HEK293 (cell line): ENCODE data around the gene SOHLH2.

Source experiments
- CTCF ChIA-PET: fragments of 350-600 bp; formaldehyde crosslinking; extraction: SDS; loops from one replicate; lab custom pipeline; 2021; ENCODE audit warnings: antibody characterized with exemption; lab: Yijun Ruan, JAX
- POLR2A ChIA-PET: fragments of 300-600 bp; formaldehyde crosslinking; extraction: SDS; loops from one replicate; lab custom pipeline; 2020; ENCODE audit warnings: antibody characterized with exemption, inconsistent platforms; lab: Yijun Ruan, JAX
- H3K27ac ChIP-seq: fragments of 200-500 bp; sonication (Bioruptor generic); 2 replicates; pipeline ENCODE4 v1.5.1; 2014; ENCODE audit warnings: low read depth, low read length, control low read depth, inconsistent platforms; ENCODE audit errors: extremely low read depth
- H3K36me3 ChIP-seq, 2 experiments: fragments of 200-500 bp in 1 of 2; sonication (Bioruptor generic) in 1 of 2; 1 replicate in 1 of 2; 2 replicates in 1 of 2; pipeline ENCODE4 v1.5.1; 2014 to 2017; ENCODE audit warnings: inconsistent platforms in 2 of 2, low read length in 2 of 2; ENCODE audit not compliant: control insufficient read depth in 2 of 2, insufficient read depth in 1 of 2
- H3K4me1 ChIP-seq: fragments of 200-500 bp; sonication (Bioruptor generic); 2 replicates; pipeline ENCODE4 v1.5.1; 2014; ENCODE audit warnings: mild to moderate bottlenecking, low read length, inconsistent platforms; ENCODE audit not compliant: control insufficient read depth, insufficient read depth
- H3K4me3 ChIP-seq: 2 replicates; pipeline ENCODE4 v1.5.1; 2011; ENCODE audit warnings: low read depth, mild to moderate bottlenecking, control low read depth, low read length, moderate library complexity
- H3K9me3 ChIP-seq: fragments of 200-500 bp; sonication (Bioruptor generic); 2 replicates; pipeline ENCODE4 v1.5.1; 2014; ENCODE audit warnings: low read depth, low read length, inconsistent platforms; ENCODE audit not compliant: control insufficient read depth, insufficient read depth
- GLIS1 ChIP-seq: fragments of 450-650 bp; formaldehyde crosslinking; IDR thresholded peaks from 2 replicates; pipeline ENCODE4 v1.5.1; 2016; ENCODE audit warnings: missing biosample characterization, missing genetic modification characterization
- GLIS2 ChIP-seq: fragments of 450-650 bp; formaldehyde crosslinking; IDR thresholded peaks from 2 replicates; pipeline ENCODE4 v1.5.1; 2016; ENCODE audit warnings: missing biosample characterization, missing genetic modification characterization
- YY2 ChIP-seq: fragments of 450-650 bp; formaldehyde crosslinking; IDR thresholded peaks from 2 replicates; pipeline ENCODE4 v1.5.1; 2016; ENCODE audit warnings: missing biosample characterization, missing genetic modification characterization
- ZNF544 ChIP-seq: fragments of 450-650 bp; formaldehyde crosslinking; IDR thresholded peaks from 2 replicates; pipeline ENCODE4 v1.5.0; 2017; ENCODE audit warnings: missing biosample characterization, missing genetic modification characterization
- ZNF548 ChIP-seq: fragments of 450-650 bp; formaldehyde crosslinking; IDR thresholded peaks from 2 replicates; pipeline ENCODE4 v1.5.1; 2016; ENCODE audit warnings: missing biosample characterization, missing genetic modification characterization
- ZXDB ChIP-seq: fragments of 450-650 bp; formaldehyde crosslinking; IDR thresholded peaks from 2 replicates; pipeline ENCODE4 v1.5.1; 2016; ENCODE audit warnings: missing biosample characterization, missing genetic modification characterization
- TF ChIP-seq, protein P1 (sequence below): fragments of 450-650 bp; formaldehyde crosslinking; IDR thresholded peaks from 2 replicates; pipeline ENCODE4 v1.5.1; 2017; ENCODE audit warnings: missing biosample characterization, missing genetic modification characterization
- TF ChIP-seq, protein P2 (sequence below): fragments of 450-650 bp; formaldehyde crosslinking; IDR thresholded peaks from 2 replicates; pipeline ENCODE4 v1.5.1; 2017; ENCODE audit warnings: missing biosample characterization, missing genetic modification characterization
- TF ChIP-seq, protein P3 (sequence below): fragments of 450-650 bp; formaldehyde crosslinking; IDR thresholded peaks from 2 replicates; pipeline ENCODE4 v1.5.1; 2016; ENCODE audit warnings: missing biosample characterization, missing genetic modification characterization
- TF ChIP-seq, protein P4 (sequence below): fragments of 450-650 bp; formaldehyde crosslinking; IDR thresholded peaks from 2 replicates; pipeline ENCODE4 v1.5.1; 2016; ENCODE audit warnings: missing biosample characterization, missing genetic modification characterization
- TF ChIP-seq, protein P5 (sequence below): fragments of 450-650 bp; IDR thresholded peaks from 2 replicates; pipeline ENCODE4 v1.5.1; 2018; ENCODE audit warnings: missing biosample characterization, missing genetic modification characterization
- TF ChIP-seq, protein P6 (sequence below): fragments of 450-650 bp; formaldehyde crosslinking; IDR thresholded peaks from 2 replicates; pipeline ENCODE4 v1.5.1; 2016; ENCODE audit warnings: missing biosample characterization, missing genetic modification characterization

SOHLH2 gene

DNA sequence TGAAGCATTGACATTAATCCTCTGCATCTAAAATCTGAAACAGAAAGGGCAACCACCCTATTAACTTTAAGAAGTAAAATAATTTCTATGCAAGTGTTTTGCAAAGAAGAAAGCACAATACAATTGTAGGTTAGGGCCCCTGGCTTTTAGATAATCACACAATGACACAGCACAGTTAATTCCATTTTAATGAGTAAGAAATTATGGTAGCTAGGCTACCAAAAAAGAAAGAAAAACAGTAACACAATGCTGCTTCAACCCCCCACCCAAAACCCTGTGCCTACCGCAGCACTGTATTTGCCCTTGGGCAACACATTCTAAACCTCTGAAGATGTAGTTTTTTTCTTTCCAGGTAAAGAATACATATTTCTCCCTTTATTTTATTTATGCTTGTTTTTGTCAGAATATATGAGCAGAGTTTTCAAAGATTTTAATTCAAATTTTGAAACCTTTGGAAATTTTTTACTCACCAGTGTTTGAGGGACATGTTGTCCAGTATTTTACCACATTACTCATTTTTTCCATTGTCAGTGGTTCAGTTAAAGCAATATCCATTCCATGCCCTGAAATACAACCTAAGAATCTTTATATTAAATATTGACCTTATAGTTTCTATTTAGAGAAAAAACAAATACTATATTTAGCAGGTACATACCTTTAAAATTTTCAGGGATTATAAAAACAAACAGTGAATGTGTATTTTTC, 21.1 kb downstream of the SOHLH2 start (continued):
- TF ChIP-seq, protein P1, sequence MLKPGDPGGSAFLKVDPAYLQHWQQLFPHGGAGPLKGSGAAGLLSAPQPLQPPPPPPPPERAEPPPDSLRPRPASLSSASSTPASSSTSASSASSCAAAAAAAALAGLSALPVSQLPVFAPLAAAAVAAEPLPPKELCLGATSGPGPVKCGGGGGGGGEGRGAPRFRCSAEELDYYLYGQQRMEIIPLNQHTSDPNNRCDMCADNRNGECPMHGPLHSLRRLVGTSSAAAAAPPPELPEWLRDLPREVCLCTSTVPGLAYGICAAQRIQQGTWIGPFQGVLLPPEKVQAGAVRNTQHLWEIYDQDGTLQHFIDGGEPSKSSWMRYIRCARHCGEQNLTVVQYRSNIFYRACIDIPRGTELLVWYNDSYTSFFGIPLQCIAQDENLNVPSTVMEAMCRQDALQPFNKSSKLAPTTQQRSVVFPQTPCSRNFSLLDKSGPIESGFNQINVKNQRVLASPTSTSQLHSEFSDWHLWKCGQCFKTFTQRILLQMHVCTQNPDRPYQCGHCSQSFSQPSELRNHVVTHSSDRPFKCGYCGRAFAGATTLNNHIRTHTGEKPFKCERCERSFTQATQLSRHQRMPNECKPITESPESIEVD (tag by site-specific recombination), result peak; percentile 50; the same call in 1 of the 2 replicates
- no peak for TF ChIP-seq ZNF544 (tag by site-specific recombination)
- no peak for TF ChIP-seq ZXDB (tag by site-specific recombination)
- TF ChIP-seq, protein P2, sequence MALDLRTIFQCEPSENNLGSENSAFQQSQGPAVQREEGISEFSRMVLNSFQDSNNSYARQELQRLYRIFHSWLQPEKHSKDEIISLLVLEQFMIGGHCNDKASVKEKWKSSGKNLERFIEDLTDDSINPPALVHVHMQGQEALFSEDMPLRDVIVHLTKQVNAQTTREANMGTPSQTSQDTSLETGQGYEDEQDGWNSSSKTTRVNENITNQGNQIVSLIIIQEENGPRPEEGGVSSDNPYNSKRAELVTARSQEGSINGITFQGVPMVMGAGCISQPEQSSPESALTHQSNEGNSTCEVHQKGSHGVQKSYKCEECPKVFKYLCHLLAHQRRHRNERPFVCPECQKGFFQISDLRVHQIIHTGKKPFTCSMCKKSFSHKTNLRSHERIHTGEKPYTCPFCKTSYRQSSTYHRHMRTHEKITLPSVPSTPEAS, result no peak
- TF ChIP-seq, protein P3, sequence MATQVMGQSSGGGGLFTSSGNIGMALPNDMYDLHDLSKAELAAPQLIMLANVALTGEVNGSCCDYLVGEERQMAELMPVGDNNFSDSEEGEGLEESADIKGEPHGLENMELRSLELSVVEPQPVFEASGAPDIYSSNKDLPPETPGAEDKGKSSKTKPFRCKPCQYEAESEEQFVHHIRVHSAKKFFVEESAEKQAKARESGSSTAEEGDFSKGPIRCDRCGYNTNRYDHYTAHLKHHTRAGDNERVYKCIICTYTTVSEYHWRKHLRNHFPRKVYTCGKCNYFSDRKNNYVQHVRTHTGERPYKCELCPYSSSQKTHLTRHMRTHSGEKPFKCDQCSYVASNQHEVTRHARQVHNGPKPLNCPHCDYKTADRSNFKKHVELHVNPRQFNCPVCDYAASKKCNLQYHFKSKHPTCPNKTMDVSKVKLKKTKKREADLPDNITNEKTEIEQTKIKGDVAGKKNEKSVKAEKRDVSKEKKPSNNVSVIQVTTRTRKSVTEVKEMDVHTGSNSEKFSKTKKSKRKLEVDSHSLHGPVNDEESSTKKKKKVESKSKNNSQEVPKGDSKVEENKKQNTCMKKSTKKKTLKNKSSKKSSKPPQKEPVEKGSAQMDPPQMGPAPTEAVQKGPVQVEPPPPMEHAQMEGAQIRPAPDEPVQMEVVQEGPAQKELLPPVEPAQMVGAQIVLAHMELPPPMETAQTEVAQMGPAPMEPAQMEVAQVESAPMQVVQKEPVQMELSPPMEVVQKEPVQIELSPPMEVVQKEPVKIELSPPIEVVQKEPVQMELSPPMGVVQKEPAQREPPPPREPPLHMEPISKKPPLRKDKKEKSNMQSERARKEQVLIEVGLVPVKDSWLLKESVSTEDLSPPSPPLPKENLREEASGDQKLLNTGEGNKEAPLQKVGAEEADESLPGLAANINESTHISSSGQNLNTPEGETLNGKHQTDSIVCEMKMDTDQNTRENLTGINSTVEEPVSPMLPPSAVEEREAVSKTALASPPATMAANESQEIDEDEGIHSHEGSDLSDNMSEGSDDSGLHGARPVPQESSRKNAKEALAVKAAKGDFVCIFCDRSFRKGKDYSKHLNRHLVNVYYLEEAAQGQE (tag by site-specific recombination), result no peak
- TF ChIP-seq, protein P4, sequence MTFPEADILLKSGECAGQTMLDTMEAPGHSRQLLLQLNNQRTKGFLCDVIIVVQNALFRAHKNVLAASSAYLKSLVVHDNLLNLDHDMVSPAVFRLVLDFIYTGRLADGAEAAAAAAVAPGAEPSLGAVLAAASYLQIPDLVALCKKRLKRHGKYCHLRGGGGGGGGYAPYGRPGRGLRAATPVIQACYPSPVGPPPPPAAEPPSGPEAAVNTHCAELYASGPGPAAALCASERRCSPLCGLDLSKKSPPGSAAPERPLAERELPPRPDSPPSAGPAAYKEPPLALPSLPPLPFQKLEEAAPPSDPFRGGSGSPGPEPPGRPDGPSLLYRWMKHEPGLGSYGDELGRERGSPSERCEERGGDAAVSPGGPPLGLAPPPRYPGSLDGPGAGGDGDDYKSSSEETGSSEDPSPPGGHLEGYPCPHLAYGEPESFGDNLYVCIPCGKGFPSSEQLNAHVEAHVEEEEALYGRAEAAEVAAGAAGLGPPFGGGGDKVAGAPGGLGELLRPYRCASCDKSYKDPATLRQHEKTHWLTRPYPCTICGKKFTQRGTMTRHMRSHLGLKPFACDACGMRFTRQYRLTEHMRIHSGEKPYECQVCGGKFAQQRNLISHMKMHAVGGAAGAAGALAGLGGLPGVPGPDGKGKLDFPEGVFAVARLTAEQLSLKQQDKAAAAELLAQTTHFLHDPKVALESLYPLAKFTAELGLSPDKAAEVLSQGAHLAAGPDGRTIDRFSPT (tag by site-specific recombination), result no peak
- 0 out of 2 replicates have a peak, but pooled peaks have one; percentile 33 for TF ChIP-seq GLIS1 (tag by site-specific recombination)
- TF ChIP-seq YY2 (tag by site-specific recombination), result no peak

DNA sequence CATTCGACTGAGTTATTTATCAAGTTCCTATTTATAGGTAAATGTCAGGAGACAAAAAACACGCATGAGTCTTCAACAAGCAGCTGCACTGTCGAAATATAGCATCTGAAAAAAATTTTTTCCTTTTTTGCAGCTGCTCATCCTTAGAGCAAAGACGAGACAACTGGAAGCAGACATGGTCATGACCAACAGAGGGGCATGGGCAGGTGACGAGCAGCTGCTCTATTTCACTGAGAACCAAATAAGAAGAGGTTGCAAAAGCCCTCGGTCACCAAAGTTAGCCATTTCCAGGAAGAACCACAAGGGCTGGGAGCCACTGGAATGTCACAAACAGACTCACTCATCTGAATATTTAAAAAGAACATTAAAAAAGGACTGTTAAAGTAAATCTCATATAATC, 22.2 kb downstream of the SOHLH2 start:
- H3K4me1 ChIP-seq, result 0 out of 2 replicates have a peak, but pooled peaks cover 4% of the 10 kb centered on the region
- TF ChIP-seq, protein P5, sequence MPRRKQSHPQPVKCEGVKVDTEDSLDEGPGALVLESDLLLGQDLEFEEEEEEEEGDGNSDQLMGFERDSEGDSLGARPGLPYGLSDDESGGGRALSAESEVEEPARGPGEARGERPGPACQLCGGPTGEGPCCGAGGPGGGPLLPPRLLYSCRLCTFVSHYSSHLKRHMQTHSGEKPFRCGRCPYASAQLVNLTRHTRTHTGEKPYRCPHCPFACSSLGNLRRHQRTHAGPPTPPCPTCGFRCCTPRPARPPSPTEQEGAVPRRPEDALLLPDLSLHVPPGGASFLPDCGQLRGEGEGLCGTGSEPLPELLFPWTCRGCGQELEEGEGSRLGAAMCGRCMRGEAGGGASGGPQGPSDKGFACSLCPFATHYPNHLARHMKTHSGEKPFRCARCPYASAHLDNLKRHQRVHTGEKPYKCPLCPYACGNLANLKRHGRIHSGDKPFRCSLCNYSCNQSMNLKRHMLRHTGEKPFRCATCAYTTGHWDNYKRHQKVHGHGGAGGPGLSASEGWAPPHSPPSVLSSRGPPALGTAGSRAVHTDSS (tag by site-specific recombination), result no peak
- TF ChIP-seq ZNF548, result no peak
- no peak for TF ChIP-seq GLIS2 (tag by site-specific recombination)
- TF ChIP-seq, protein P6, sequence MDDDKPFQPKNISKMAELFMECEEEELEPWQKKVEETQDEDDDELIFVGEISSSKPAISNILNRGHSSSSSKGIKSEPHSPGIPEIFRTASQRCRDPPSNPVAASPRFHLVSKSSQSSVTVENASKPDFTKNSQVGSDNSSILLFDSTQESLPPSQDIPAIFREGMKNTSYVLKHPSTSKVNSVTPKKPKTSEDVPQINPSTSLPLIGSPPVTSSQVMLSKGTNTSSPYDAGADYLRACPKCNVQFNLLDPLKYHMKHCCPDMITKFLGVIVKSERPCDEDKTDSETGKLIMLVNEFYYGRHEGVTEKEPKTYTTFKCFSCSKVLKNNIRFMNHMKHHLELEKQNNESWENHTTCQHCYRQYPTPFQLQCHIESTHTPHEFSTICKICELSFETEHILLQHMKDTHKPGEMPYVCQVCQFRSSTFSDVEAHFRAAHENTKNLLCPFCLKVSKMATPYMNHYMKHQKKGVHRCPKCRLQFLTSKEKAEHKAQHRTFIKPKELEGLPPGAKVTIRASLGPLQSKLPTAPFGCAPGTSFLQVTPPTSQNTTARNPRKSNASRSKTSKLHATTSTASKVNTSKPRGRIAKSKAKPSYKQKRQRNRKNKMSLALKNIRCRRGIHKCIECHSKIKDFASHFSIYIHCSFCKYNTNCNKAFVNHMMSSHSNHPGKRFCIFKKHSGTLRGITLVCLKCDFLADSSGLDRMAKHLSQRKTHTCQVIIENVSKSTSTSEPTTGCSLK (tag by site-specific recombination), result no peak
- ChIA-PET POLR2A (no interaction called here), CTCF (no interaction called here)
- no peak overlapping the region for H3K27ac ChIP-seq
- H3K4me3 ChIP-seq, result no peak overlapping the region
- no peaks in the 10 kb centered on the region for H3K36me3 ChIP-seq
- H3K9me3 ChIP-seq, result no peaks in the 10 kb centered on the region
